Epithelial cell of alveolus of lung (primary cell): Measurements from ENCODE around the gene STARD9. TPM values are rescaled to one million over a fixed set of nuclear protein-coding genes. Genes with fewer than 3 reads are reported as not detected.

Experiments
- total RNA-seq: library from RNA; depleted of rRNA; stranded (reverse); fragments of >200 nt; gene quantifications from 2 replicates; pipeline ENCODE4 v1.2.1, GENCODE V29; 2015

Gene STARD9
- total RNA-seq, result 1.4 and 8.3 TPM in 2 replicates

GRCh38 chr15:42575188-42576039 lies at the start of gene STARD9:
Gene STARD9, plus strand, starts transcription at chr15:42575606. Its CDS starts 110 bp downstream, at chr15:42575716.

DNA sequence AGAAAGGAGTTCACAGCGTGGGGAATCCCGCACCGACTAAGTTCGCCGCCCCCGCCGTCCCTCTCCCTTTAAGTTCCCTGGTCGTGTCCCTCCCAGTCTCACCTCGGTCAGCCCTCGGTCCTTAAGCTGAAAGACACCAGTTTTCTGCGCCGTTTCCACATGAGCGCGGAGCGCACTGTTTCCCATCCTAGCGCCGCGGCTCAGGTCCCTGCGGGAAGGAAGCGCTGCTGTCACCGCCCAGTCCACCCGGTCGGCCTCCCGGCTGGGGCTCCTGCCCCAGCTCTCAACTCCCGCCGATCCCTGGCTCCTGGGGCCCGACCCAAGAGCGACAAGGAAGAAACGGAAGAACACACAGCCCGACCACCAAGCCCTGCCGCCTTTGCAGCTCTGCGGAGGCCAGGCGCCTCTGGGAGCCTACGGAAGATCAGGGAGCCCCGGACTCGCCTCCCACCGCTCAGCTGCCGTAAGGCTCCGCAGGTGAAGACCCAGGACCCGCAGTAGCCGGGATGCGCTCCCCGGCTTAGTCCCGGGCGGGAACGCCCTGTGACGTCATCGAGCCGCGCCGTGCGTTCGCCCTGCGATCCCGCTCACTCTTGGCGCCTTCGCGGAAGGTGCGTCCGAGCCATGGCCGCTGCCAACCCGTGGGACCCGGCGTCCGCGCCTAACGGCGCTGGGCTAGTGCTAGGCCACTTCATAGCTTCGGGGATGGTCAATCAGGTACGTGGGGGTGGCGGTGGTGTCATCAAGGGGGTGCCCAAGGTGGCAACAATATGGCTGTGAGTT lies 27.0 kb upstream of the STARD9 start, which contains the start of the genes HAUS2 and LRRC57:
Gene HAUS2 (plus strand): TSS at position 590 of the 783 bp plus-strand sequence. CDS start 35 bp downstream, at position 625.
Gene LRRC57 (minus strand): TSS at position 545 of the 783 bp plus-strand sequence. CDS start 359 bp downstream, at position 186.

DNA sequence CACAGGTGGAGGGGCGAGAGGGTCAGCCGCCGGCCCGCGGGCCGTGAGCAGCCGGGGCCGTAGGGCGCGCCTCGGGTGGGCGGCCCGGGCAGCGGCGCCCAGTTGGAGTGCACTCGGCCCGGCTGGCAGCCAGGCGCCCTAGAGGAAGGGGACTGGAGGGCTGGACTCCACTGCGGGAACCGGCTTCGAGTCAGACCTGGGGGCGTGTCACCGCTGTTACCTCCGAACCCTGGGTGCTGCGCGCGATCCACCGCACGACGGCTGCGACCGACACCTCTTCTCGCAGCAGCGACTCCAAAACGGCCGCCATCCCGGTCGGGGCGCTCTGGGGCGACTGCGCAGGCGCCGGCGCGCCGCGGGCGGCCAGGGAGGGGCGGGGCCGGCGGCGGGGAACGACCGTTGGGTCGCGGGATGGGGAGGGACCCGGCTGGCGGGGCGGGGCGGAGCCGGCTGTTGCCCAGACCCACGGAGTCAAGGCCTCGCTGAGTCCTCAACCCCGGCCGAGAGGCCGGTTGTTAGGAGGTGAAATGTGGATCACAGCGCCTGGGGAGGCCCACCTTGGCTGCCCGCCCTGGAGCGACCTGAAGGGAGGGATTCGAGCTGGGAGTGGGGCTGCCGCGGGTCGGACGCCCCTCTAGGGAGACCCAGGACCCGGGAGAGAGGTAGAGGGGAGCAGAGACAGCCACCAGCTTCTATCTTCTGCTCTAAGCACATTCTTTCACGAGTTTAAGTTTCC lies 161.6 kb downstream of the STARD9 start, which contains the start of gene CDAN1:
Gene CDAN1 (minus strand): TSS at position 336 of the 736 bp plus-strand sequence. CDS start 26 bp downstream, at position 310.

Other genes with a start within 250 kb of the STARD9 start
- 0.26 and 2.2 TPM in 2 replicates for gene CAPN3, start 216.1 kb upstream of the STARD9 start, total RNA-seq
- gene ZNF106, start 84.5 kb upstream of the STARD9 start, total RNA-seq, result 26.1 and 32.2 TPM in 2 replicates
- gene SNAP23, start 80.0 kb upstream of the STARD9 start, total RNA-seq, result 59.4 and 70.7 TPM in 2 replicates
- gene LRRC57, start 26.8 kb upstream of the STARD9 start, total RNA-seq, result 11.2 and 13.7 TPM in 2 replicates
- gene HAUS2, start 26.8 kb upstream of the STARD9 start, total RNA-seq, result 38.0 and 70.9 TPM in 2 replicates
- 9.1 and 12.1 TPM in 2 replicates for gene CDAN1, start 161.5 kb downstream of the STARD9 start, total RNA-seq